Activated T-cell treated with anti-CD3 and anti-CD28 coated beads, Interleukin-2, amount 50 U/mL, for 24 hours (primary cell): ENCODE results near the gene THSD4.

Experiments
- DNase-seq: peaks from one replicate; pipeline ENCODE4 v3.0.0-alpha.2; 2020
- H3K27ac Mint-ChIP-seq: 2 replicates; pipeline ENCODE4 v1.8.0; 2020; ENCODE audit warnings: mild to moderate bottlenecking, mixed read lengths
- H3K27me3 Mint-ChIP-seq: 2 replicates; pipeline ENCODE4 v1.8.0; 2020; ENCODE audit warnings: mixed read lengths
- H3K36me3 Mint-ChIP-seq: 2 replicates; pipeline ENCODE4 v1.8.0; 2020; ENCODE audit warnings: low read depth, mixed read lengths
- H3K4me1 Mint-ChIP-seq: 2 replicates; pipeline ENCODE4 v1.8.0; 2020; ENCODE audit warnings: low read depth, mixed read lengths
- H3K4me3 Mint-ChIP-seq: 2 replicates; pipeline ENCODE4 v1.8.0; 2020; ENCODE audit warnings: mild to moderate bottlenecking, moderate library complexity, mixed read lengths
- H3K9me3 Mint-ChIP-seq: 2 replicates; pipeline ENCODE4 v1.8.0; 2020; ENCODE audit warnings: mixed read lengths

Gene THSD4

DNA sequence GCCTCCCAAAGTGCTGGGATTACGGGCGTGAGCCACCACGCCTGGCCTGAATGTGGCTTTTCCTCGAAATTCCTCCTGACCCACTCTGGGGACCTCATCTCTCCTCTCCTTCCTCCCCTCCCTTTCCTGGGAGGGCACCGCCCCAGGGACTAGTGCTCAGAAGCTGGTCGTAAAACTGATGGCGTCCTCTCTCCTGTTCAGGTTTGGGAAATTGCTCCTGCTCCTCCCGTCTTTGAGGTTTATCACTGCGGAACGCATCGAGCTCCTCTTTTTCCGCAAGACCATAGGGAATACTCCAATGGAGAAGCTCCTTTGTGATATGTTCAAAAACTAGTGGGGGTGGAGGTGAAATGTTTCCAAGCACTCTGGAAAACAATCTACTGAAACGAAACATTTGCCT is 702.1 kb downstream of the THSD4 start:
- no peak overlapping the region for H3K4me3 Mint-ChIP-seq

DNA sequence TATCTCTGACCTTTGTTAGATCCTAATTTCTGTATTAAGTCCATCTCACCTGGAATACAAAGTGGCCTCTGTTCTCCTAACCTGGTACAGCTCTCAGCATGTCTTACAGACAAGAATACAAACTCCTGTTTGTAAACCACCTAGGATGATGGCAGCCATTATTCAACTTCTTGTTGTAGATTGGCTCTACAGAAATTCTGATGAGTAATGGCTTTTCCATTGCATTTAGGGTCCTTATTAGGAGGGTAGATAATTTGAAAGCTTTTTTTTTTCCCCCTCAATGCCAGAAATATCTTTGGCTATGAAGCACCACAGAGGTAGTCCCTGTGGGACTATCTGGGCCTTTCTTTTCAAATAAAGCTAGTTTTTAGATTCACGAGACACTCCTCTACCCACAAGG is 704.9 kb downstream of the THSD4 start:
- Mint-ChIP-seq H3K27ac (no peak overlapping the region), H3K4me1 (no peaks in the 10 kb centered on the region), H3K27me3 (no peaks in the 10 kb centered on the region), H3K9me3 (peaks cover 50% of the 10 kb centered on the region), H3K36me3 (peaks cover 40% of the 10 kb centered on the region), H3K4me3 (no peak overlapping the region)
- DNase-seq, result no peak

More for the DNA sequence above, 702.1 kb downstream of the THSD4 start:
- Mint-ChIP-seq H3K4me1 (no peaks in the 10 kb centered on the region), H3K27me3 (no peaks in the 10 kb centered on the region), H3K27ac (no peak overlapping the region), H3K9me3 (peaks cover 30% of the 10 kb centered on the region), H3K36me3 (peaks cover 14% of the 10 kb centered on the region)
- DNase-seq, result no peak

DNA sequence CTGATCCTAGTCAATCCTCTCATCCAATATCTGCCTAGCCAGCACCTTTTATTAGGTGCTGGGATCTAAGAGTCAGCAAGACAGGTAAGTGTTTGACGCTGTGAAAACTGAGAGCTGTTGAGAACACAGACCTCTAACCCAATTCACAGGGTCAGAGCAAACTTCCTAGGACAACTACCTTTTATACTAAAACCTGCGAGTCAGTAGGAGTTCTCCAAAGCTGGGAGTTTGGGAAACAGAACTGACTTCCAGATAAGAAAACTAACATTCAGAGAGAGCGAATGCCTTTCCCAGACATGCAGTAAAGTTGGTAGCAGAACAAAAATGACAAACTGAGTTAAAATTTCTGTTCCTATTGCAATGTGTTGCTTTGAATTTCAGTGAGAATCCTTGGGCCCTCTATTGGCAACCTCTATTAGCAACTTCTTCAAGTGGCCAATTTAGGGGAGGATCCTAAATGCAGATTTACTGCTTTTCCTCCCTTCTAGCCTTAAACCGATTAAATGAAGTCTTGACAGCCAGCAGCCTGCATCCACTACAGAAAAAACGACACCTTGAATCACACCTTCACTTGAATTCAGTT is 706.4 kb downstream of the THSD4 start:
- peaks cover 52% of the 10 kb centered on the region for H3K9me3 Mint-ChIP-seq
- DNase-seq, result no peak
- H3K4me1 Mint-ChIP-seq, result no peaks in the 10 kb centered on the region
- no peak overlapping the region for H3K27ac Mint-ChIP-seq
- no peaks in the 10 kb centered on the region for H3K27me3 Mint-ChIP-seq
- H3K36me3 Mint-ChIP-seq, result peaks cover 55% of the 10 kb centered on the region
- no peak overlapping the region for H3K4me3 Mint-ChIP-seq

DNA sequence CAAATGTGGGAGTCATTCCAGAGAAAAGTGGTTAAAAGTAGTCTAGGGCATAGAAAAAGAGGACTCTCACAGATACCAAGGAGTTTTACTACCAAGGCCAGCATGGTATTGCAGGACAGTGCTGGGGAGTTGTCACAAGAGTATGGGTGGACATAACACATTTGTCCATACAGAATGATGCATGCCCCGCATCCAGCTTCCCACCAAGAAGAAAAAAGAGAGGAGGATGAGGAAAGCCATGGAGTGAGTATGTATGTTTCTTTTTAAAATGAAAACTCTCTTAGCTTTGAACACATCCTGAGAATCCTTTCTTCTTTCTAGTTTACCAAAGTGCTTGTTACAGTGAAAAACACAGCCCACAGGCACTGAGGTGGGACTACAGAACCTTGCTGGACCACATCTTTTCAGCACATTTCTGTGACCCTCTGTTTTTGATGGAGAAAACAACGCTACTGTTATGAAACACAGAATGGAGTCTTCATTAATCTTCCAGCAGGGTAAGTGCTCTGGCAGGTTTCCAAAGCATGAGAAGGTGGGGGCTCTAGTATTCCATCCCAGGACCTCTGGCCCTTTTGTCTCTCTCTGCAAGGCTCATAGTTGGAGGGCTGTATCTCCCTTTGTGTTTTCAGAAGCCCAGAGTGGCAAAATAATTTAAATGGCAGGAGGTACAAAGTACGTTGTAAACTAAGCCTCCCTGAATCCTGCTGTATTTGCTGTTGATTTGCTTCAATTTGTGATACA is 707.8 kb downstream of the THSD4 start:
- Mint-ChIP-seq H3K9me3 (peaks cover 52% of the 10 kb centered on the region), H3K36me3 (peaks cover 69% of the 10 kb centered on the region), H3K4me3 (no peak overlapping the region), H3K27me3 (no peaks in the 10 kb centered on the region), H3K4me1 (no peaks in the 10 kb centered on the region), H3K27ac (no peak overlapping the region)
- DNase-seq, result no peak

DNA sequence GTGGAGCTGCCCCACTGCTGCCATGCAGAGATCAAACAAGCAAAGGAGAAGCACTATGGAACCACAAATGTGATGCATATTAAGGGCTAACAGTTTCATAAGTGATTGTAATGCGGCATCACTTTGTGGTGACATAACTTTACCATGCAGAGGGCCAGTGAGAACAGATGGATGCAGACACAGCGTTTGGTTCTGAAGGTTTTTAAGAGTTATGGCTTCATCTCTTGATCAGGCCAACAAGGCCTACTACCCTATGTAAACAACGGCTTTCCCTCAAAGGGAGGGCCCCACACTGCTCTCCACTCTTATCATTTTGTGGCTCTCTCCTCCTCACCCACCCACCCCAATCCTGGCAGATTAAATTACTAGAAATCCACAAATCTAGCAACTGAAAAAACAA is 708.5 kb downstream of the THSD4 start:
- H3K9me3 Mint-ChIP-seq, result peaks cover 48% of the 10 kb centered on the region
- no peaks in the 10 kb centered on the region for H3K27me3 Mint-ChIP-seq
- no peak overlapping the region for H3K4me3 Mint-ChIP-seq
- no peak for DNase-seq
- peaks cover 77% of the 10 kb centered on the region for H3K36me3 Mint-ChIP-seq
- H3K4me1 Mint-ChIP-seq, result no peaks in the 10 kb centered on the region
- H3K27ac Mint-ChIP-seq, result no peak overlapping the region

DNA sequence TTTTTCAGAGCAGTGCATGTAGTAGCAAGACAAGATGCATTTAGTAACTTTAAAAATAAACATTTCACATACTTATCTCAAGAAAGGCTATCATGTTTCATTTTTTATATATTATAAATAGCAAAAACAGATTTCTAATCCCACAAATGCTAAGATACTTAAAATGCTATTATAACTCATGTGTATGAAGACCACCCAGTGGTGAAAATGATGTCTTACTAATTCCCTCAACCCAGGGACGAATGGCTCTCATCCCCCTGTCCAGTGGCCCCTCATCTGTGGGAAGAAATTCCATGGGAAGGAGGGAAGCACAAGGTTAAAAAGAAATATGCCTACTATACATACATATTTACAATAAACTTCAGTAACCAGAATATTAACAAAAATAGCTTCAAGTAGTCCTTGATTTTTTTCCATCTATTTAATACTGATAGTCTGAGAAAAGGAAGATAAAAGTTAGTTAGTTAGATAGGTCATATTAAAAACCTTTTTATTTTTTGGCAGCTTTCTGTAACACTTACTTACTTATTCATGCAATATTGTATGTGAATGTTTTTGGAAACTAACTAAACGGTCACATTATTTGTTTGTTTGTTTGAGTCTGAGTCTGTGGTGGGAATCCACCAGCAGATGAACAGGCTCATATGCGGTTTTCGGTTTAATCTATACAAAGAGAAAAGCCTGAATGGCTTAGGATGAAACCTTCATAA is 709.9 kb downstream of the THSD4 start:
- no peak for DNase-seq
- no peak overlapping the region for H3K27ac Mint-ChIP-seq
- H3K4me3 Mint-ChIP-seq, result no peak overlapping the region
- peaks cover 43% of the 10 kb centered on the region for H3K9me3 Mint-ChIP-seq
- H3K27me3 Mint-ChIP-seq, result no peaks in the 10 kb centered on the region
- peaks cover 88% of the 10 kb centered on the region for H3K36me3 Mint-ChIP-seq
- H3K4me1 Mint-ChIP-seq, result no peaks in the 10 kb centered on the region

DNA sequence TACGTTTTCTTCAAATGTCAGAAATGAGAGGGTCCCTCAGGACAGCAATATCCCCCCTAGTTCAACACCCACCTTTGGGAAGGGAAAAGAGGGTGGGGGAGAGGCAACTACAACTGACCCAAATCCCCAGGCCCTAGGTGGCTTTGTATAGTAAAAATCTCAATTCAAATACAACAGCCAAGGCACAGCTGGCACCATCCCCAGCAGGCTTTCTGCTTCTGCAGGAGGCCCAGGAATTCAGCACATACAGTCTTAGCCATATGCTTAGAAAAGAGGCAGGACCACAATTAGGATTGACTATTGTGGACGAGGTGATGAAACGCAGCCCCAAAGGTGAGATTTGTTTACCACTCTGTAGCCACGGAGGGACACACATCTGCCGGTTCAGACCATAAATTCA is 710.9 kb downstream of the THSD4 start:
- peaks cover 90% of the 10 kb centered on the region for H3K36me3 Mint-ChIP-seq
- H3K9me3 Mint-ChIP-seq, result peaks cover 36% of the 10 kb centered on the region

DNA sequence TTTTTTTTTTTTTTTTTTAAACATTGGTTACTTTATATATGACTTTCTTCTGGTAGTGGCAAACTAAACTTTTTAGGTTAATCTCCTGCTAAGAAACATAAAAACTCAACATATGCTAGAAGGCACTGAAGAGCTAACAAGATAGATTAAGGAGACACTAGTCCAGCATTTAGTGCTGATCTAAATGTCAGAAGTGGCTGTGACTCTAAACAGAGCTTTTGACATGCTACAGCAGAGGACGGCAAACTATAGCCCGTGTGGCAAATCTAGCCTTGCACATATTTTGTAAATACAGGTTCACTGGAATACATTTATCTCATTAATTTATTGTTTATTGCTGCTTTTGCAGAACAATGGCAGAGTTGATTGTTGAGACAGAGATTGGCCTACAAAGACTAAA is 715.7 kb downstream of the THSD4 start:
- Mint-ChIP-seq H3K27ac (no peak overlapping the region), H3K4me3 (no peak overlapping the region), H3K36me3 (peaks cover 55% of the 10 kb centered on the region), H3K9me3 (peaks cover 3% of the 10 kb centered on the region), H3K4me1 (no peaks in the 10 kb centered on the region), H3K27me3 (no peaks in the 10 kb centered on the region)
- no peak for DNase-seq

More for the DNA sequence above, 710.9 kb downstream of the THSD4 start:
- Mint-ChIP-seq H3K4me1 (no peaks in the 10 kb centered on the region), H3K27me3 (no peaks in the 10 kb centered on the region), H3K27ac (no peak overlapping the region), H3K4me3 (no peak overlapping the region)
- DNase-seq, result no peak
